Astrocyte of the cerebellum (primary cell): ENCODE results near the gene TIMM8A.

Source experiments
- DNase-seq: peaks from one replicate; pipeline ENCODE4 v3.0.0-alpha.2; 2011; ENCODE audit warnings: low read depth
- H3K4me3 ChIP-seq: 2 replicates; pipeline ENCODE4 v1.5.1; 2011; ENCODE audit warnings: mild to moderate bottlenecking, low read depth, low read length, moderate library complexity
- CTCF ChIP-seq: IDR thresholded peaks from 2 replicates; pipeline ENCODE4 v1.5.1; 2012; ENCODE audit warnings: low read length, low read depth, moderate library complexity, mild to moderate bottlenecking; ENCODE audit errors: missing control alignments
- in situ Hi-C: cut with HindIII; loops from 2 replicates; pipeline ENCODE4 v1.10.0; 2017; ENCODE audit warnings: low sequenced_read_pairs

Gene TIMM8A

DNA sequence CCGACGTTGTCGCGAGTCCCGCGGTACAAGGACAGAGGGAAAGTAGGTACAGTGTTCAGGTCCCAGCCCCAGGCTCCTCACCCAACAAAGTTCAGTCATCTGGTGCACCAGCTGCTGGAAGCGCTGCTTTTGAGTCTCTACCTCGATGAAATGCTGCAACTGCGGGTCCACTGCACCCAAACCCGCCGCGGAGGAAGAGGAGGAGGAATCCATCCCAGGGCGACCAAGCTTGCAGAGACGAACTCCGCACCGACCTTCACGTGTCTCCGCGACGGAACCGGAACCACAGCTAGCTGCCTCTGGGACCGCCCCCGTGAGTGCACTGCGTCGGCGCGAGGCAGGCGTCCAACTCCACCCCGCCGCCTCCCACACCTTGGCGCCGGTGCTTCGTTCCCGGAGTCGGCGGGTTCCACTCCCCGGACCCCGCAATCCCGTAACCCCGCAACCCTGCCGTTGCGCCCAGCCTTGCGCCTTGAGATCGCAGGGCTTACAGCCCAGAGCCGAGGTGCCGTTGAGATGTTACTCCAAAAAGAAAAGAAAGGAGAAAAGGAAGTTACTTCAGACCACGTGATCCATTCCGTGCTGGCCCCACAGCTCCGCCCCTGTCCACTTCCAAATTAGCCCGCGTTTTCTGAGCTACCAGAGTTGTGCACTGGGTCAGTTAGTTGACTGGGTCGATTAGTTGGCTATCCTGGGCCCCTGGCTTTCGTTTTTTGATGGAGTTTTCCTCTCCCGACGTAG, at the start of gene TIMM8A:
Gene TIMM8A (minus strand): TSS at position 291 of the 741 bp plus-strand sequence. CDS start 78 bp downstream, at position 213.
- H3K4me3 ChIP-seq = peak within 1 kb of the TSS; percentile 72
- DNase-seq = no peak
- in situ Hi-C loops = no loop called here
- no peak for TF ChIP-seq CTCF

DNA sequence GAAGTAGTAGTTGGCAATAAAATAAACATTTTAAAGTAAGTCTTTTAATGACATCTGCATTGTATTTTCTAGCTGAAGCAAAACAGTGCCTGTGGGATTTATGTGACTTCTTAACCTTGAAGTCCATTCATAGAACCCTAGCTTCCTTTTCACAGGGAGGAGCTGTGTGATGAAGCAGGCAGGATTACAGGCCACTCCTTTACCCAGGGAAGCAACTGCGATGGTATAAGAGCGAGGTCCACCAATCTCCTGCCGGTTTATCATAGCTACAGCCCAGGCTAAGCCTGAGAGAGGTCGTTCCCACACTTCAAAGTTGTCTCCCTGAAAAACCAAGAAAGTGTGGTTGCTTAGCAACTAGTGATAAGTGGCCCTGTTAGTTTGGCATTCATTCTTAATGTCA, 49.2 kb upstream of the TIMM8A start:
- TF ChIP-seq CTCF = no peak
- in situ Hi-C loops = no loop called here
- H3K4me3 ChIP-seq = no peak overlapping the region
- DNase-seq = no peak

DNA sequence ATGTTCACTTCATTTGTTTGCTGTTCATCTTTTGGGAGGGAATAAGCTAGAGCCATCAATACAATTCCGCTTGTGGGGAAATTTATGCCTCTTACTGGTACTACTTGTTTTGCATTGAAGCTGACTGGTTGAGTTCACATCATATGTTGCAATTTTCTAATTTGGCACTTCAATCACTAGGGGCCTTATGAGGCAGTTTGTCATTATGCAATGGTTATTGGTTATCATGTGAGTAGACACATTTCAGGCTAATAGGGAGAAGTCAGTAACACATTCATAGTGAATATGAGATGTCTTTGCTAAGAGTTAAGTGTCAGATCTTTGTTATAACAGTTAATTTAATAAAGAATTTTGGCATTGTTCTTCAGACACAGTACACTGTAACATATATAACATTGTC, 47.2 kb upstream of the TIMM8A start:
- no peak for TF ChIP-seq CTCF
- no peak overlapping the region for H3K4me3 ChIP-seq
- no peak for DNase-seq
- in situ Hi-C loops = no loop called here

DNA sequence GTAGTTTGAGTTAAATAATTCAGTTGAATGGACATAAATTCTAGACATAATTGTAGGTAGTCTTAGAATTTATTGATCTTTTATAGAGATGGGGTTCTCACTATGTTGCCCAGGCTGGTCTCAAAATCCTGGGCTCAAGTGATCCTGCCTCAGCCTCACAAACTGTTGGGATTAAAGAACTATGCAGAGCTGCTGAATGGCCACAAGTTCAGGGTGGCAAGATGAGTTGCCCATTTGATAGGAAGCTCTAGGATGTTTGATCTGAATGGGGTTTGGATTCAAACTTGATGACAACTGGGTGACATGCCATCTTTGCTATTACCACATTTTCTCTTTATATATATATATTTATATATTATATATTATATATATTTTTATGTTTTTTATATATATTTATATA, 45.8 kb upstream of the TIMM8A start:
- H3K4me3 ChIP-seq = no peak overlapping the region
- in situ Hi-C loops = no loop called here
- TF ChIP-seq CTCF = no peak
- DNase-seq = no peak

- no peak for TF ChIP-seq CTCF
- H3K4me3 ChIP-seq = no peak overlapping the region
- no peak for DNase-seq
- in situ Hi-C loops = no loop called here
Observed at GRCh38 chrX:101393530-101394305, 45.2 kb upstream of the TIMM8A start.

GRCh38 chrX:101391831-101392230, 43.3 kb upstream of the TIMM8A start:
- no peak for DNase-seq
- peak overlapping the region; percentile 59 for H3K4me3 ChIP-seq
- in situ Hi-C loops = no loop called here
- TF ChIP-seq CTCF = no peak
